K562 (cell line): Measurements from ENCODE around the gene PPIE. TPM values are rescaled to one million over a fixed set of nuclear protein-coding genes. Genes with fewer than 3 reads are reported as not detected.

Experiments used
- ATAC-seq: fragments of 200-7000 bp; cut with Tn5 transposase; 3 replicates; pipeline ENCODE4 v1.9.1; 2020; ENCODE audit warnings: moderate library complexity
- BruUV-seq: library from RNA; stranded (reverse); fragments of 400-500 nt; replicated peaks from 2 replicates; lab custom pipeline; 2021; lab: Mats Ljungman, UMichigan
- CTCF ChIA-PET: fragments of 300-600 bp; formaldehyde crosslinking; extraction: SDS; loops from one replicate; lab custom pipeline; 2021; ENCODE audit warnings: low intra/inter-chr PET ratio; lab: Yijun Ruan, JAX
- POLR2A ChIA-PET: fragments of 300-600, 350-650 bp; sonication (Branson Sonifier 250); formaldehyde crosslinking; extraction: SDS; loops from one replicate; lab custom pipeline; 2021; ENCODE audit warnings: antibody characterized with exemption, inconsistent platforms; lab: Yijun Ruan, JAX
- DNase-seq, 4 experiments: peaks; one replicate each; pipeline versions ENCODE4 v3.0.0 to v3.0.0-alpha.2; 2011 to 2018; ENCODE audit warnings: low spot score in 3 of 4, mixed read lengths in 3 of 4; ENCODE audit errors: extremely low read depth in 1 of 4
- FAIRE-seq: peaks from 2 replicates; lab custom pipeline; 2011; peaks lifted over from hg19 to GRCh38; lab: Jason Lieb, UNC
- H2AFZ ChIP-seq: 2 replicates; pipeline ENCODE4 v1.6.0; 2011; ENCODE audit warnings: low read depth, low read length, control low read depth, inconsistent platforms
- H3K27ac ChIP-seq: fragments of 200-600 bp; 3 replicates; pipeline ENCODE4 v1.8.0; 2011; ENCODE audit warnings: low read depth, mild to moderate bottlenecking, control low read depth, inconsistent platforms, low read length, moderate library complexity, mixed read lengths; ENCODE audit errors: extremely low read depth
- H3K27me3 ChIP-seq, 2 experiments: fragments of 300-600 bp in 1 of 2; 2 replicates in 1 of 2; 3 replicates in 1 of 2; pipeline versions ENCODE4 v1.6.0 to v1.8.0; 2011; ENCODE audit warnings: inconsistent platforms in 2 of 2, low read length in 2 of 2, mild to moderate bottlenecking in 1 of 2, mixed read lengths in 1 of 2, moderate library complexity in 1 of 2; ENCODE audit not compliant: control insufficient read depth in 2 of 2, insufficient read depth in 2 of 2
- H3K36me3 ChIP-seq: fragments of 300-600 bp; 3 replicates; pipeline ENCODE4 v1.8.0; 2011; ENCODE audit warnings: mild to moderate bottlenecking, low read length, inconsistent platforms; ENCODE audit not compliant: control insufficient read depth, insufficient read depth
- H3K4me1 ChIP-seq, 2 experiments: fragments of 200-600 bp in 1 of 2; replicated peaks in 1 of 2; 2 replicates in 1 of 2; 3 replicates in 1 of 2; pipeline versions ENCODE4 v1.5.1 to v1.8.0; 2011; ENCODE audit warnings: inconsistent platforms in 2 of 2, low read length in 2 of 2, mild to moderate bottlenecking in 1 of 2, mixed read lengths in 1 of 2, moderate library complexity in 1 of 2; ENCODE audit not compliant: control insufficient read depth in 2 of 2, insufficient read depth in 2 of 2
- H3K4me2 ChIP-seq: 2 replicates; pipeline ENCODE4 v1.6.1; 2011; ENCODE audit warnings: low read length, control low read depth, inconsistent platforms, mixed read lengths; ENCODE audit not compliant: insufficient read depth
- H3K4me3 ChIP-seq: fragments of 200-600 bp; sonication (generic), shearing (Covaris generic); 2 replicates; pipeline ENCODE4 v1.5.1; 2016; ENCODE audit warnings: control low read depth, inconsistent platforms
- H3K79me2 ChIP-seq: fragments of 200-600 bp; 3 replicates; pipeline ENCODE4 v1.8.0; 2011; ENCODE audit warnings: low read length, inconsistent platforms; ENCODE audit not compliant: control insufficient read depth, insufficient read depth
- H3K9ac ChIP-seq, 2 experiments: 2 replicates each; pipeline versions ENCODE4 v1.6.0 to v1.6.1; 2011; ENCODE audit warnings: low read depth in 2 of 2, low read length in 2 of 2, control low read depth in 1 of 2, inconsistent platforms in 1 of 2, mild to moderate bottlenecking in 1 of 2, mixed read lengths in 1 of 2; ENCODE audit not compliant: insufficient read depth in 1 of 2
- H3K9me1 ChIP-seq: one replicate; pipeline ENCODE4 v1.6.0; 2011; ENCODE audit warnings: inconsistent platforms, mild to moderate bottlenecking, low read length, moderate library complexity; ENCODE audit not compliant: control insufficient read depth, insufficient read depth
- H3K9me3 ChIP-seq: replicated peaks from 2 replicates; pipeline ENCODE4 v1.5.1; 2011; ENCODE audit warnings: low read depth, low read length, inconsistent platforms; ENCODE audit not compliant: control insufficient read depth, insufficient read depth
- H4K20me1 ChIP-seq: replicated peaks from 2 replicates; pipeline ENCODE4 v1.6.1; 2011; ENCODE audit warnings: low read length, inconsistent platforms, mixed read lengths; ENCODE audit not compliant: control insufficient read depth, insufficient read depth
- C11orf30 ChIP-seq: fragments of 450-650 bp; IDR thresholded peaks from 2 replicates; pipeline ENCODE4 v1.6.1; 2016; ENCODE audit warnings: low read depth, mild to moderate bottlenecking
- CBX2 ChIP-seq: fragments of 200-600 bp; sonication (generic); IDR thresholded peaks from one replicate; pipeline ENCODE4 v1.6.1; 2012; ENCODE audit warnings: mild to moderate bottlenecking, low read length, inconsistent platforms; ENCODE audit not compliant: insufficient read depth, poor library complexity, severe bottlenecking
- HDAC2 ChIP-seq: fragments of 450-650 bp; IDR thresholded peaks from 2 replicates; pipeline ENCODE4 v1.6.1; 2016; ENCODE audit warnings: mild to moderate bottlenecking
- HMG20B ChIP-seq: fragments of 250-450 bp; sonication (Bioruptor Pico); IDR thresholded peaks from 2 replicates; pipeline ENCODE4 v1.5.0; 2021; ENCODE audit warnings: mild to moderate bottlenecking
- NFIX ChIP-seq: fragments of 250-450 bp; sonication (Bioruptor Pico); IDR thresholded peaks from 2 replicates; pipeline ENCODE4 v1.4.0; 2020; ENCODE audit warnings: low read depth, mild to moderate bottlenecking, moderate library complexity
- POLR2B ChIP-seq: fragments of 450-650 bp; IDR thresholded peaks from 2 replicates; pipeline ENCODE4 v1.6.1; 2018; ENCODE audit warnings: low read depth; ENCODE audit not compliant: partially characterized antibody
- RBM39 ChIP-seq: fragments of 200-400 bp; formaldehyde crosslinking; optimal IDR thresholded peaks from 2 replicates; pipeline ENCODE3; 2018; ENCODE audit warnings: low read depth, low read length
- SREBF1 ChIP-seq: fragments of 150-350 bp; IDR thresholded peaks from 2 replicates; pipeline ENCODE4 v1.6.1; 2014; ENCODE audit warnings: antibody characterized with exemption, low read depth, low read length, borderline replicate concordance
- TAL1 ChIP-seq: fragments of 450-650 bp; IDR thresholded peaks from 2 replicates; pipeline ENCODE4 v1.6.1; 2016; ENCODE audit warnings: mild to moderate bottlenecking
- WHSC1 ChIP-seq: IDR thresholded peaks from one replicate; pipeline ENCODE4 v1.6.1; 2012; ENCODE audit warnings: low read length, control low read depth, inconsistent platforms
- ZBTB8A ChIP-seq: fragments of 450-650 bp; IDR thresholded peaks from 2 replicates; pipeline ENCODE4 v1.6.1; 2018; ENCODE audit warnings: mild to moderate bottlenecking, moderate library complexity; ENCODE audit not compliant: partially characterized antibody
- ZNF766 ChIP-seq: fragments of 200-800 bp; sonication (Bioruptor generic); conservative IDR thresholded peaks from 2 replicates; pipeline ENCODE4 v1.6.1; 2016; ENCODE audit warnings: missing genetic modification characterization, missing compliant biosample characterization
- WGBS: fragments of 100-300 bp; shearing (Covaris generic); methylation state at CpG from one replicate; pipeline ENCODE4 v1.1.6; 2016; ENCODE audit warnings: low coverage, mixed read lengths; ENCODE audit not compliant: insufficient coverage; ENCODE audit errors: missing lambda C conversion rate; 5-methylcytosine and 5-hydroxymethylcytosine counted together
- in situ Hi-C: fragments of 300-500 bp; cut with MboI; formaldehyde crosslinking; loops from 4 replicates; pipeline ENCODE4 v1.15.0; 2018; ENCODE audit warnings: inconsistent platforms, mixed read lengths
- intact Hi-C: fragments of 100-400 bp; cut with micrococcal nuclease; formaldehyde crosslinking; loops from 2 replicates; pipeline ENCODE4 v1.14.2; 2022
- polyA plus RNA-seq, 8 experiments: library from polyadenylated mRNA; depleted of rRNA in 4 of 8; stranded (reverse) in 5 of 8; unstranded in 3 of 8; fragments of >200 nt; fragmentation: Nextera tagmentation in 2 of 8; fragmentation: Illumina TruSeq in 1 of 8; extraction: Ambion mirVana in 2 of 8; extraction: Trizol in 1 of 8; gene quantifications; 2 replicates each; pipeline versions ENCODE4 v1.2.1 to v1.2.3, GENCODE V29; 2011 to 2014; ENCODE audit warnings: inconsistent platforms in 1 of 8, missing spikeins in 1 of 8
- total RNA-seq, 7 experiments: library from RNA; depleted of rRNA in 6 of 7; stranded (reverse); fragments of >200 nt in 6 of 7; fragmentation: Illumina TruSeq in 2 of 7; extraction: Trizol in 2 of 7; gene quantifications; 2 replicates each; pipeline versions ENCODE4 v1.2.1 to v1.2.3, GENCODE V29; 2011 to 2021; ENCODE audit warnings: low replicate concordance in 1 of 7
- TF ChIP-seq, protein P1 (sequence below): sonication (generic); formaldehyde crosslinking; IDR thresholded peaks from 2 replicates; pipeline ENCODE4 v1.8.0; 2023; ENCODE audit warnings: missing genetic modification reagents, mild to moderate bottlenecking, borderline replicate concordance
- TF ChIP-seq, protein P2 (sequence below): fragments of 200-400 bp; formaldehyde crosslinking; IDR thresholded peaks from 2 replicates; pipeline ENCODE4 v1.6.1; 2017; ENCODE audit warnings: mild to moderate bottlenecking, low read depth, low read length, moderate library complexity

Gene PPIE
- total and polyA plus RNA-seq, 9 of the 15 experiments (the other 6 are each of a cell fraction or from before 2014, with no cell fraction given) = 75.4 to 444 (median 131) TPM

DNA sequence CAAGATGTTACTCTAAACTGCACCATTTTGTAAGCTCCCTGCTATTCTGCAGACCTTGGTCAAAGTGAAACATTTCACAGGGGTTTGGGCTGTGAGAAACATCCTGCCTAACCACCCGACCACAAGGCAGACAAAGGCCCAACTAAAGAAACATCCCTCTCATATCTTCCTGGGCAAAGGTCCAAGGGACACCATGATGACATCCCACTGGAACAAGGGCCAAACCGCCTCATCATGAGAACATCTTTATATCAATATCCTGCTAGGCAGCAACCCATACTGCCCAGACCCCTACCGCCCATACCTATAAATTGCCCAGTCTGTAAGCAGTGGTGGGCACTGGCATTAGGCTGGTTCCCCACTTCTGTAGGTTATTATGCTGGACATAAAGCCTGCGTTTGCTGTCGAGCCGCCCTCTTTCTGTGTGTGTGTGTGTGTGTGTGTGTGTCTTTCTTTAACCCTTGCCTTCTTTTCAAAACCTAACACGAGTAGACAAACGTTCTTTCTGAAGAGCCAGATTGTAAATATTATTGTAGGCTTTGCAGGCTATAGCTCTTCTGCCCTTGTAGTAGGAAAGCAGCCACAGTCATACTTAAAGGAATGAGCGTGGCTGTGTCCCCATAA, 1.0 kb upstream of the PPIE start:
- Histone ChIP-seq H3K79me2 (peaks cover 23% of the 10 kb centered on the region), H3K9ac (no peak overlapping the region), H2AFZ (peak overlapping the region; percentile 60), H4K20me1 (no peaks in the 10 kb centered on the region), H3K36me3 (peaks cover 31% of the 10 kb centered on the region), H3K4me1 (peaks cover 14 to 15% of the 10 kb centered on the region in 2 experiments; a peak in 4 of 5 replicates), H3K4me2 (no peak overlapping the region), H3K4me3 (no peak overlapping the region), H3K27me3 (peaks cover 15 to 26% of the 10 kb centered on the region in 2 experiments), H3K9me3 (no peaks in the 10 kb centered on the region), H3K27ac (no peak overlapping the region), H3K9me1 (no peaks in the 10 kb centered on the region)
- DNase-seq (no peak), FAIRE-seq (no peak), ATAC-seq (no peak)
- BruUV-seq = no TSS peak
- ChIA-PET POLR2A (interaction anchor here (0.6 to 1.2 kb wide), 5 partner anchors 9 to 159 kb away, joined by 3 to 5 read pairs (median 3); no protein-coding TSS in a partner anchor), CTCF (interaction anchor here (0.6 kb wide), 1 partner anchor 161 kb away, joined by 6 read pairs; no protein-coding TSS in a partner anchor)
- WGBS = 90% methylated on average over 9 of the region's 9 CpGs
- in situ Hi-C loops (no loop called here), intact Hi-C loops (no loop called here)
- TF ChIP-seq, protein P1, sequence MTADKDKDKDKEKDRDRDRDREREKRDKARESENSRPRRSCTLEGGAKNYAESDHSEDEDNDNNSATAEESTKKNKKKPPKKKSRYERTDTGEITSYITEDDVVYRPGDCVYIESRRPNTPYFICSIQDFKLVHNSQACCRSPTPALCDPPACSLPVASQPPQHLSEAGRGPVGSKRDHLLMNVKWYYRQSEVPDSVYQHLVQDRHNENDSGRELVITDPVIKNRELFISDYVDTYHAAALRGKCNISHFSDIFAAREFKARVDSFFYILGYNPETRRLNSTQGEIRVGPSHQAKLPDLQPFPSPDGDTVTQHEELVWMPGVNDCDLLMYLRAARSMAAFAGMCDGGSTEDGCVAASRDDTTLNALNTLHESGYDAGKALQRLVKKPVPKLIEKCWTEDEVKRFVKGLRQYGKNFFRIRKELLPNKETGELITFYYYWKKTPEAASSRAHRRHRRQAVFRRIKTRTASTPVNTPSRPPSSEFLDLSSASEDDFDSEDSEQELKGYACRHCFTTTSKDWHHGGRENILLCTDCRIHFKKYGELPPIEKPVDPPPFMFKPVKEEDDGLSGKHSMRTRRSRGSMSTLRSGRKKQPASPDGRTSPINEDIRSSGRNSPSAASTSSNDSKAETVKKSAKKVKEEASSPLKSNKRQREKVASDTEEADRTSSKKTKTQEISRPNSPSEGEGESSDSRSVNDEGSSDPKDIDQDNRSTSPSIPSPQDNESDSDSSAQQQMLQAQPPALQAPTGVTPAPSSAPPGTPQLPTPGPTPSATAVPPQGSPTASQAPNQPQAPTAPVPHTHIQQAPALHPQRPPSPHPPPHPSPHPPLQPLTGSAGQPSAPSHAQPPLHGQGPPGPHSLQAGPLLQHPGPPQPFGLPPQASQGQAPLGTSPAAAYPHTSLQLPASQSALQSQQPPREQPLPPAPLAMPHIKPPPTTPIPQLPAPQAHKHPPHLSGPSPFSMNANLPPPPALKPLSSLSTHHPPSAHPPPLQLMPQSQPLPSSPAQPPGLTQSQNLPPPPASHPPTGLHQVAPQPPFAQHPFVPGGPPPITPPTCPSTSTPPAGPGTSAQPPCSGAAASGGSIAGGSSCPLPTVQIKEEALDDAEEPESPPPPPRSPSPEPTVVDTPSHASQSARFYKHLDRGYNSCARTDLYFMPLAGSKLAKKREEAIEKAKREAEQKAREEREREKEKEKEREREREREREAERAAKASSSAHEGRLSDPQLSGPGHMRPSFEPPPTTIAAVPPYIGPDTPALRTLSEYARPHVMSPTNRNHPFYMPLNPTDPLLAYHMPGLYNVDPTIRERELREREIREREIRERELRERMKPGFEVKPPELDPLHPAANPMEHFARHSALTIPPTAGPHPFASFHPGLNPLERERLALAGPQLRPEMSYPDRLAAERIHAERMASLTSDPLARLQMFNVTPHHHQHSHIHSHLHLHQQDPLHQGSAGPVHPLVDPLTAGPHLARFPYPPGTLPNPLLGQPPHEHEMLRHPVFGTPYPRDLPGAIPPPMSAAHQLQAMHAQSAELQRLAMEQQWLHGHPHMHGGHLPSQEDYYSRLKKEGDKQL (CRISPR knock-in tag) = no peak
- no peak for TF ChIP-seq C11orf30
- no peak for TF ChIP-seq TAL1
- TF ChIP-seq WHSC1 = no peak
- TF ChIP-seq HMG20B (CRISPR knock-in tag) = no peak
- TF ChIP-seq HDAC2 = no peak
- TF ChIP-seq RBM39 = no peak
- TF ChIP-seq, protein P2, sequence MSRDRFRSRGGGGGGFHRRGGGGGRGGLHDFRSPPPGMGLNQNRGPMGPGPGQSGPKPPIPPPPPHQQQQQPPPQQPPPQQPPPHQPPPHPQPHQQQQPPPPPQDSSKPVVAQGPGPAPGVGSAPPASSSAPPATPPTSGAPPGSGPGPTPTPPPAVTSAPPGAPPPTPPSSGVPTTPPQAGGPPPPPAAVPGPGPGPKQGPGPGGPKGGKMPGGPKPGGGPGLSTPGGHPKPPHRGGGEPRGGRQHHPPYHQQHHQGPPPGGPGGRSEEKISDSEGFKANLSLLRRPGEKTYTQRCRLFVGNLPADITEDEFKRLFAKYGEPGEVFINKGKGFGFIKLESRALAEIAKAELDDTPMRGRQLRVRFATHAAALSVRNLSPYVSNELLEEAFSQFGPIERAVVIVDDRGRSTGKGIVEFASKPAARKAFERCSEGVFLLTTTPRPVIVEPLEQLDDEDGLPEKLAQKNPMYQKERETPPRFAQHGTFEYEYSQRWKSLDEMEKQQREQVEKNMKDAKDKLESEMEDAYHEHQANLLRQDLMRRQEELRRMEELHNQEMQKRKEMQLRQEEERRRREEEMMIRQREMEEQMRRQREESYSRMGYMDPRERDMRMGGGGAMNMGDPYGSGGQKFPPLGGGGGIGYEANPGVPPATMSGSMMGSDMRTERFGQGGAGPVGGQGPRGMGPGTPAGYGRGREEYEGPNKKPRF = no peak
- TF ChIP-seq NFIX = no peak
- no peak for TF ChIP-seq CBX2
- no peak for TF ChIP-seq SREBF1
- no peak for TF ChIP-seq POLR2B
- no peak for TF ChIP-seq ZNF766 (CRISPR knock-in tag)
- no peak for TF ChIP-seq ZBTB8A
